GM12892 (cell line): Measurements from ENCODE around the gene MYADML2. TPM values are rescaled to one million over a fixed set of nuclear protein-coding genes. Genes with fewer than 3 reads are reported as not detected.

Source experiments
- DNase-seq: peaks from one replicate; pipeline ENCODE4 v3.0.0; 2011; ENCODE audit not compliant: insufficient read length
- FAIRE-seq: peaks from 2 replicates; lab custom pipeline; 2011; peaks lifted over from hg19 to GRCh38; lab: Jason Lieb, UNC
- POLR2A ChIP-seq: IDR thresholded peaks from 2 replicates; pipeline ENCODE4 v1.6.1; 2011; ENCODE audit warnings: low read depth, low read length, control low read depth
- POLR2AphosphoS5 ChIP-seq: IDR thresholded peaks from 2 replicates; pipeline ENCODE4 v1.6.1; 2011; ENCODE audit warnings: low read depth, low read length, control low read depth
- TAF1 ChIP-seq: IDR thresholded peaks from 2 replicates; pipeline ENCODE4 v1.6.1; 2011; ENCODE audit warnings: low read depth, mild to moderate bottlenecking, control low read depth, low read length, borderline replicate concordance
- polyA plus RNA-seq: library from polyadenylated mRNA; unstranded; fragments of >200 nt; gene quantifications from one replicate; pipeline ENCODE4 v1.2.1, GENCODE V29; 2012; ENCODE audit warnings: missing spikeins, inconsistent platforms; ENCODE audit not compliant: missing spikeins

The MYADML2 gene
- polyA plus RNA-seq, result not detected

GRCh38 chr17:81947189-81947588 lies at the start of gene MYADML2:
MYADML2 (minus strand) TSS chr17:81947233; CDS start chr17:81941741, 5,492 bp downstream.
- FAIRE-seq (no peak), DNase-seq (no peak)
- no peak for TF ChIP-seq POLR2AphosphoS5
- no peak for TF ChIP-seq POLR2A
- TF ChIP-seq TAF1, result no peak

- FAIRE-seq, result no peak
- DNase-seq, result no peak
- no peak for TF ChIP-seq POLR2AphosphoS5
- TF ChIP-seq TAF1, result no peak
- no peak for TF ChIP-seq POLR2A
Measured at GRCh38 chr17:81996232-81996756, 49.3 kb upstream of the MYADML2 start.

- FAIRE-seq (no peak), DNase-seq (no peak)
- TF ChIP-seq TAF1 (no peak), POLR2A (no peak), POLR2AphosphoS5 (no peak)
Measured at GRCh38 chr17:81995463-81996231, 48.6 kb upstream of the MYADML2 start.

- no peak for TF ChIP-seq POLR2A
- TF ChIP-seq POLR2AphosphoS5, result no peak
- FAIRE-seq (no peak), DNase-seq (no peak)
Measured at GRCh38 chr17:81994593-81995462, 47.8 kb upstream of the MYADML2 start.

GRCh38 chr17:81993729-81994592 lies 46.9 kb upstream of the MYADML2 start:
- DNase-seq (no peak), FAIRE-seq (no peak)
- no peak for TF ChIP-seq POLR2AphosphoS5
- TF ChIP-seq POLR2A, result no peak
- no peak for TF ChIP-seq TAF1

GRCh38 chr17:81992306-81993102 lies 45.5 kb upstream of the MYADML2 start:
- DNase-seq (no peak), FAIRE-seq (no peak)
- TF ChIP-seq POLR2A, result no peak
- no peak for TF ChIP-seq TAF1
- TF ChIP-seq POLR2AphosphoS5, result no peak

GRCh38 chr17:81991684-81992305 lies 44.8 kb upstream of the MYADML2 start:
- FAIRE-seq (no peak), DNase-seq (no peak)
- TF ChIP-seq TAF1 (no peak), POLR2A (no peak), POLR2AphosphoS5 (no peak)

DNA sequence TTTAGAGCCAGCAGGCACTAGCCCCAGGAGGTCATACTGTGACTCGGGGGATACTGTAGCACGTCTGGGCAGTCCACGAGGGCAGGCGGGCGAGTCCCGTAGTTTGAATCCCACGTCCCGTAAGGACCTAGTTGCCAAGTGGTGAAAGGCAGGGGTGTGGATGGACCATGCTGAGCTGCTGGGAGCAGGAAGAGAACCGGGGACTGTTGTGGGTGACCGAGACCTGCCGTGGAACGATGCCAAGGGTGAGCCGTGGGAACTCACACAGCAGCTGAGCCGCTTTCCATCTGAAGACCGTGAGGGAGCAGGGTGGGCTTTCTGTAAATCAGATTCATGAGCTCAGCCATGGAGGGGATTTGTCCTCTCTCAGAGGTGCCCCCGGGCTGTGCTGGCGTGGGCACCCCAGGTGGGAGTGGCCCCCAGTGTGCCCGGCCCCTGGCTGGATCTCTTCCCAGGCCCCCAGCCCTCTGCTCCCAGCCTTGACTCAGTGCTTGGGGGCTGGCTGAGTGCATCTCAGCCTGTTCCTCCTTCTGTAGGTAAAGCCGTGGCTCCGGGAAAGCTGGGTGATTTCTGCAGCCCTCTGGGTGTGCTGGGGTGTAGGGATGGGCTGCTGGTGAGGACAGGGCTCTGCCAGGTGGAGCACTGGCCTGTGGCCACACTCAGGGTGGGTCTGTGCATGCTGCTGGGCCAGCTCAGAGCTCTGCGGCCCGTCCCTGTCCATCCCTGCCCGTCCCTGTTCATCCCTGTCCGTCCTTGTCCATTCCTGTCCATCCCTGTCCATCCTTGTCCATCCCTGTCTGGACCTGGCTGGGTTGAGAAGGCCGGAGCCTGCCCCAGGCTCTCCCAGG lies 44.0 kb upstream of the MYADML2 start:
- TF ChIP-seq TAF1, result no peak
- TF ChIP-seq POLR2A, result no peak
- no peak for TF ChIP-seq POLR2AphosphoS5
- no peak for FAIRE-seq
- no peak for DNase-seq

DNA sequence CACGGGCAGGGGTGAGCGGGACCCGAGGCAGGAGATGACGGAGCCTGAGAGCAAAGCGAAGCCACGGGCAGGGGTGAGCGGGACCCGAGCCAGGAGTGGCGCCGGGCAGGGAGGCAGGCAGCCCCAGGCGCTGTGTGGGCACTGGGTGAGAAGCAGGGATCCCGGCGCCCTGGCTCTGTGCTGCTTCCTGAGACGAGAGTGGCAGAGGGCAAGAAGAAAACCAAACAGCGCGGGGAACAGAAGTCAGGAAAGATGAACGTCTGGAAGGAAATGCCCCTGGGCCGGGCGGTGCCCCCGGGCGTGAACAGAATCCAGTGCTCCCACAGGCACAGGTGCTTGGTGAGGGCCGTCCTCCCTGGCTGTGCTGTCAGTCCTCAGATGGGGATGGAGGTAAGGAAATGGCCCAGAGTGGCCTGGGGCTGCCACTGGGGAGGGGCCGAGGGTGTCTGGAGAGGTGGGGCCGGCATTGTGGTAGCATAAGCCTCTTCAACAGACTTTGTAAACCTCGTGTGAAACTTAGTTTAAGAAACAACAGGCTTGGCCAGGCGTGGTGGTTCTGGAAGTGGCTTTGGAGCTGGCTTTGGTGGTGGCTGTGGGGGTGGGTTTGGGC lies 40.2 kb upstream of the MYADML2 start:
- FAIRE-seq (no peak), DNase-seq (no peak)
- no peak for TF ChIP-seq POLR2A
- no peak for TF ChIP-seq POLR2AphosphoS5
- no peak for TF ChIP-seq TAF1

DNA sequence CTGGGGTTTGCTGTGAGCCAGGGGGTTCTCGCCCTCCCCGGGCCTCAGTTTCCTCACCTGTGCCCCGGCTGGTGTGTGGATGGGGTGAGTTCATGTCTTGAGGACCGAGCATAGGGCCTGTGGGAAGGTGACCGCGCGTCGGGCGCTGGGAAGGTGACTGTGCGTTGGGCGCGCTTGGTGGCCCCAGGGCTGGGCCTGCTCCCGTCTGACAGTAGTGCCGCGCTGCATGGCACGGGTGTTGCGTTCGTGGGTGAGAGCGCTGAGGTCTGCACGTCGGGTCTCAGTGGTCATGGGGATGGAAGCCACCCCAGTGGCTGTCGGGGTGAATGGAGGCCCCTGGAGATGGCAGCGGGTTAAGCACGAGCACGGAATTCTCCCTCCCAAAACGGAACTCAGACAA lies 39.6 kb upstream of the MYADML2 start:
- no peak for TF ChIP-seq POLR2AphosphoS5
- no peak for TF ChIP-seq TAF1
- no peak for TF ChIP-seq POLR2A
- FAIRE-seq (no peak), DNase-seq (no peak)
